Liver (tissue), 9 donors: ENCODE measurements around the gene LAMA5. TPM values are rescaled to one million over a fixed set of nuclear protein-coding genes. Genes with fewer than 3 reads are reported as not detected.

Experiments used
- DNase-seq: peaks from one replicate; pipeline ENCODE4 v3.0.0-alpha.2; 2017; ENCODE audit warnings: low spot score
- H3K27ac ChIP-seq, 2 donors: one replicate each; pipeline ENCODE4 v1.7.0; 2013; ENCODE audit warnings: inconsistent platforms in 2 of 2, low read length in 2 of 2, control low read depth in 1 of 2, low read depth in 1 of 2, mild to moderate bottlenecking in 1 of 2
- H3K27me3 ChIP-seq, 4 donors: one replicate each; pipeline versions ENCODE4 v1.6.1 to v1.7.0; 2013; ENCODE audit warnings: low read length in 3 of 4, inconsistent platforms in 1 of 4, mild to moderate bottlenecking in 1 of 4, moderate library complexity in 1 of 4; ENCODE audit not compliant: control insufficient read depth in 4 of 4, insufficient read depth in 4 of 4
- H3K36me3 ChIP-seq, 4 donors: one replicate each; pipeline versions ENCODE4 v1.6.1 to v1.7.0; 2013; ENCODE audit warnings: low read length in 3 of 4, mild to moderate bottlenecking in 3 of 4, low read depth in 1 of 4, moderate library complexity in 1 of 4; ENCODE audit not compliant: control insufficient read depth in 4 of 4, insufficient read depth in 3 of 4
- H3K4me1 ChIP-seq, 4 donors: one replicate each; pipeline versions ENCODE4 v1.6.1 to v1.7.0; 2013; ENCODE audit warnings: low read length in 3 of 4, mild to moderate bottlenecking in 3 of 4, moderate library complexity in 1 of 4; ENCODE audit not compliant: control insufficient read depth in 4 of 4, insufficient read depth in 4 of 4
- H3K4me3 ChIP-seq, 3 donors: one replicate each; pipeline versions ENCODE4 v1.6.1 to v1.7.0; 2013; ENCODE audit warnings: low read length in 3 of 3, control low read depth in 1 of 3, low read depth in 1 of 3, mild to moderate bottlenecking in 1 of 3
- H3K9ac ChIP-seq, 2 donors: one replicate each; pipeline ENCODE4 v1.7.0; 2013; ENCODE audit warnings: low read length in 2 of 2, mild to moderate bottlenecking in 2 of 2, moderate library complexity in 2 of 2, control low read depth in 1 of 2, low read depth in 1 of 2
- H3K9me3 ChIP-seq, 4 donors: one replicate each; pipeline versions ENCODE4 v1.6.1 to v1.7.0; 2013; ENCODE audit warnings: low read length in 3 of 4; ENCODE audit not compliant: control insufficient read depth in 4 of 4
- CTCF ChIP-seq: fragments of 150-350 bp; IDR thresholded peaks from 2 replicates; pipeline ENCODE4 v1.5.1; 2017; ENCODE audit warnings: improper control_type of control experiment, low read depth, low read length; ENCODE audit not compliant: missing input control
- FOXA2 ChIP-seq: IDR thresholded peaks from 2 replicates; pipeline ENCODE4 v1.6.1; 2016; ENCODE audit warnings: antibody characterized with exemption
- GABPA ChIP-seq, 2 donors: IDR thresholded peaks in 1 of 2; conservative IDR thresholded peaks in 1 of 2; 2 replicates each; pipeline ENCODE4 v1.6.1; 2016; ENCODE audit warnings: antibody characterized with exemption in 2 of 2, mild to moderate bottlenecking in 1 of 2, moderate library complexity in 1 of 2
- HNF4A ChIP-seq, 2 donors: conservative IDR thresholded peaks; 2 replicates each; pipeline ENCODE4 v1.6.1; 2016; ENCODE audit warnings: antibody characterized with exemption in 2 of 2, mild to moderate bottlenecking in 2 of 2
- HNF4G ChIP-seq: IDR thresholded peaks from 2 replicates; pipeline ENCODE4 v1.6.1; 2016; ENCODE audit warnings: antibody characterized with exemption
- JUND ChIP-seq, 2 donors: IDR thresholded peaks; 2 replicates each; pipeline ENCODE4 v1.6.1; 2016; ENCODE audit warnings: antibody characterized with exemption in 2 of 2
- MAX ChIP-seq: IDR thresholded peaks from 2 replicates; pipeline ENCODE4 v1.6.1; 2016; ENCODE audit warnings: antibody characterized with exemption
- NR2F2 ChIP-seq: IDR thresholded peaks from 2 replicates; pipeline ENCODE4 v1.6.1; 2016; ENCODE audit warnings: antibody characterized with exemption
- RAD21 ChIP-seq, 2 donors: IDR thresholded peaks; 2 replicates each; pipeline ENCODE4 v1.6.1; 2016; ENCODE audit warnings: antibody characterized with exemption in 2 of 2, mild to moderate bottlenecking in 2 of 2
- RXRA ChIP-seq, 2 donors: IDR thresholded peaks; 2 replicates each; pipeline ENCODE4 v1.6.1; 2017 to 2018; ENCODE audit warnings: antibody characterized with exemption in 2 of 2, mild to moderate bottlenecking in 1 of 2
- SP1 ChIP-seq: IDR thresholded peaks from 2 replicates; pipeline ENCODE4 v1.6.1; 2018; ENCODE audit warnings: antibody characterized with exemption, mild to moderate bottlenecking
- YY1 ChIP-seq: IDR thresholded peaks from 2 replicates; pipeline ENCODE4 v1.6.1; 2016; ENCODE audit warnings: antibody characterized with exemption, mild to moderate bottlenecking
- WGBS: extraction: QIAGEN DNeasy Blood & Tissue Kit; methylation state at CpG from one replicate; pipeline ENCODE4 v1.1.7; 2013; 5-methylcytosine and 5-hydroxymethylcytosine counted together
- polyA plus RNA-seq, 2 donors: library from polyadenylated mRNA; stranded (reverse) in 1 of 2; unstranded in 1 of 2; fragments of 200-250 nt in 1 of 2; fragments of >200 nt in 1 of 2; fragmentation: Nextera tagmentation in 1 of 2; extraction: Ambion mirVana in 1 of 2; gene quantifications; one replicate each; pipeline versions ENCODE4 v1.2.1 to v1.2.3, GENCODE V29; 2013 to 2015
- total RNA-seq, 2 donors: library from RNA; depleted of rRNA; stranded (reverse); fragments of >200 nt; gene quantifications; one replicate each; pipeline ENCODE4 v1.2.3, GENCODE V29; 2014
- TF ChIP-seq, protein P1 (sequence below): IDR thresholded peaks from 2 replicates; pipeline ENCODE4 v1.6.1; 2016; ENCODE audit warnings: antibody characterized with exemption
- TF ChIP-seq, protein P2 (sequence below): IDR thresholded peaks from 2 replicates; pipeline ENCODE4 v1.6.1; 2016; ENCODE audit warnings: antibody characterized with exemption
- TF ChIP-seq, protein P3 (sequence below): IDR thresholded peaks from 2 replicates; pipeline ENCODE4 v1.6.1; 2016; ENCODE audit warnings: antibody characterized with exemption, mild to moderate bottlenecking
- donor health status: healthy.
- donor health status: healthy.
- donor health status: healthy.
- donor health status: healthy.
- donor health status: healthy.

The LAMA5 gene
- total and polyA plus RNA-seq, 4 donors = 3.6 to 40.2 (median 13.7) TPM

DNA sequence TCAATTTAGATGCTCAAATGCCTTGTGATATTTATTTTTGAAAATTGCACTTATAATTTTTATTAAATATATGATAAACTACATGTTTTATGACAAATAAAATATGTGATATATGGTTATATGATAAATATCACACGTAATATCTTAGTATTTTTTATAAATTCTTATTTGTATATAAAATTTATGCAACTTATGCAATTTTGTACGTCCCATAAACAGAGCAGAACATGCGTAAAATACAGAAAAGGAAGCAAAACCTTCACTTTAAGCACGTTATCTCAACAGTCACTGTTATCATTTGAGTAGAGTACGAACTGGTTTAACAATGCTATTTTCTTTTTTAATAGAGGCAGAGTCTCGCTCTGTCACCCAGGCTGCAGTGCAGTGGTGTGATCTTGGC lies 80.0 kb downstream of the LAMA5 start:
- H3K4me3 ChIP-seq = no peak overlapping the region
- H3K36me3 ChIP-seq = peaks cover 6 to 34% (median 23%) of the 10 kb centered on the region in 4 donors
- no peak overlapping the region for H3K9ac ChIP-seq
- DNase-seq = no peak
- no peak for TF ChIP-seq HNF4G
- TF ChIP-seq SP1 = no peak
- TF ChIP-seq CTCF = no peak
- TF ChIP-seq, protein P1, sequence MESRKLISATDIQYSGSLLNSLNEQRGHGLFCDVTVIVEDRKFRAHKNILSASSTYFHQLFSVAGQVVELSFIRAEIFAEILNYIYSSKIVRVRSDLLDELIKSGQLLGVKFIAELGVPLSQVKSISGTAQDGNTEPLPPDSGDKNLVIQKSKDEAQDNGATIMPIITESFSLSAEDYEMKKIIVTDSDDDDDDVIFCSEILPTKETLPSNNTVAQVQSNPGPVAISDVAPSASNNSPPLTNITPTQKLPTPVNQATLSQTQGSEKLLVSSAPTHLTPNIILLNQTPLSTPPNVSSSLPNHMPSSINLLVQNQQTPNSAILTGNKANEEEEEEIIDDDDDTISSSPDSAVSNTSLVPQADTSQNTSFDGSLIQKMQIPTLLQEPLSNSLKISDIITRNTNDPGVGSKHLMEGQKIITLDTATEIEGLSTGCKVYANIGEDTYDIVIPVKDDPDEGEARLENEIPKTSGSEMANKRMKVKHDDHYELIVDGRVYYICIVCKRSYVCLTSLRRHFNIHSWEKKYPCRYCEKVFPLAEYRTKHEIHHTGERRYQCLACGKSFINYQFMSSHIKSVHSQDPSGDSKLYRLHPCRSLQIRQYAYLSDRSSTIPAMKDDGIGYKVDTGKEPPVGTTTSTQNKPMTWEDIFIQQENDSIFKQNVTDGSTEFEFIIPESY = no peak
- no peak for TF ChIP-seq YY1
- no peak for TF ChIP-seq GABPA (IDR thresholded peaks at IDR 0.05 in 1 of 2, conservative IDR thresholded peaks at IDR 0.05 in 1 of 2)
- no peaks in the 10 kb centered on the region for H3K9me3 ChIP-seq
- no peaks in the 10 kb centered on the region for H3K27me3 ChIP-seq
- H3K4me1 ChIP-seq = peaks cover 0 to 10% (median 6%) of the 10 kb centered on the region in 4 donors
- 86% methylated on average over 6 of the region's 6 CpGs for WGBS
- no peak overlapping the region for H3K27ac ChIP-seq

GRCh38 chr20:62286493-62287064 lies 80.5 kb downstream of the LAMA5 start:
- H3K36me3 ChIP-seq = peaks cover 6 to 36% (median 28%) of the 10 kb centered on the region in 4 donors
- H3K27me3 ChIP-seq = no peaks in the 10 kb centered on the region
- 91% methylated on average over 25 of the region's 25 CpGs for WGBS
- DNase-seq = no peak
- H3K9me3 ChIP-seq = no peaks in the 10 kb centered on the region
- H3K4me3 ChIP-seq = no peak overlapping the region
- no peak for TF ChIP-seq HNF4A (conservative IDR thresholded peaks at IDR 0.05)
- TF ChIP-seq, protein P2, sequence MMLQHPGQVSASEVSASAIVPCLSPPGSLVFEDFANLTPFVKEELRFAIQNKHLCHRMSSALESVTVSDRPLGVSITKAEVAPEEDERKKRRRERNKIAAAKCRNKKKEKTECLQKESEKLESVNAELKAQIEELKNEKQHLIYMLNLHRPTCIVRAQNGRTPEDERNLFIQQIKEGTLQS = no peak
- no peak for TF ChIP-seq RAD21 (IDR thresholded peaks at IDR 0.05)
- TF ChIP-seq HNF4G = no peak
- TF ChIP-seq FOXA2 = no peak
- TF ChIP-seq, protein P3, sequence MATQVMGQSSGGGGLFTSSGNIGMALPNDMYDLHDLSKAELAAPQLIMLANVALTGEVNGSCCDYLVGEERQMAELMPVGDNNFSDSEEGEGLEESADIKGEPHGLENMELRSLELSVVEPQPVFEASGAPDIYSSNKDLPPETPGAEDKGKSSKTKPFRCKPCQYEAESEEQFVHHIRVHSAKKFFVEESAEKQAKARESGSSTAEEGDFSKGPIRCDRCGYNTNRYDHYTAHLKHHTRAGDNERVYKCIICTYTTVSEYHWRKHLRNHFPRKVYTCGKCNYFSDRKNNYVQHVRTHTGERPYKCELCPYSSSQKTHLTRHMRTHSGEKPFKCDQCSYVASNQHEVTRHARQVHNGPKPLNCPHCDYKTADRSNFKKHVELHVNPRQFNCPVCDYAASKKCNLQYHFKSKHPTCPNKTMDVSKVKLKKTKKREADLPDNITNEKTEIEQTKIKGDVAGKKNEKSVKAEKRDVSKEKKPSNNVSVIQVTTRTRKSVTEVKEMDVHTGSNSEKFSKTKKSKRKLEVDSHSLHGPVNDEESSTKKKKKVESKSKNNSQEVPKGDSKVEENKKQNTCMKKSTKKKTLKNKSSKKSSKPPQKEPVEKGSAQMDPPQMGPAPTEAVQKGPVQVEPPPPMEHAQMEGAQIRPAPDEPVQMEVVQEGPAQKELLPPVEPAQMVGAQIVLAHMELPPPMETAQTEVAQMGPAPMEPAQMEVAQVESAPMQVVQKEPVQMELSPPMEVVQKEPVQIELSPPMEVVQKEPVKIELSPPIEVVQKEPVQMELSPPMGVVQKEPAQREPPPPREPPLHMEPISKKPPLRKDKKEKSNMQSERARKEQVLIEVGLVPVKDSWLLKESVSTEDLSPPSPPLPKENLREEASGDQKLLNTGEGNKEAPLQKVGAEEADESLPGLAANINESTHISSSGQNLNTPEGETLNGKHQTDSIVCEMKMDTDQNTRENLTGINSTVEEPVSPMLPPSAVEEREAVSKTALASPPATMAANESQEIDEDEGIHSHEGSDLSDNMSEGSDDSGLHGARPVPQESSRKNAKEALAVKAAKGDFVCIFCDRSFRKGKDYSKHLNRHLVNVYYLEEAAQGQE = no peak
- no peak for TF ChIP-seq MAX
- TF ChIP-seq, protein P1 = no peak
- no peak for TF ChIP-seq RXRA (IDR thresholded peaks at IDR 0.05)
- no peak for TF ChIP-seq JUND (IDR thresholded peaks at IDR 0.05)
- TF ChIP-seq NR2F2 = no peak
- peaks cover 0 to 10% (median 6%) of the 10 kb centered on the region in 4 donors for H3K4me1 ChIP-seq
- H3K9ac ChIP-seq = no peak overlapping the region
- peak overlapping the region in 1 of 2 donors; percentile 17 for H3K27ac ChIP-seq
